GM18870 (cell line): Measurements from ENCODE around the gene OTX2.

Experiments used
- ATAC-seq: cut with Tn5 transposase; IDR thresholded peaks from one replicate; pipeline ENCODE4 v1.9.1; 2021; ENCODE audit warnings: moderate library complexity; ENCODE audit not compliant: unreplicated experiment

The OTX2 gene

DNA sequence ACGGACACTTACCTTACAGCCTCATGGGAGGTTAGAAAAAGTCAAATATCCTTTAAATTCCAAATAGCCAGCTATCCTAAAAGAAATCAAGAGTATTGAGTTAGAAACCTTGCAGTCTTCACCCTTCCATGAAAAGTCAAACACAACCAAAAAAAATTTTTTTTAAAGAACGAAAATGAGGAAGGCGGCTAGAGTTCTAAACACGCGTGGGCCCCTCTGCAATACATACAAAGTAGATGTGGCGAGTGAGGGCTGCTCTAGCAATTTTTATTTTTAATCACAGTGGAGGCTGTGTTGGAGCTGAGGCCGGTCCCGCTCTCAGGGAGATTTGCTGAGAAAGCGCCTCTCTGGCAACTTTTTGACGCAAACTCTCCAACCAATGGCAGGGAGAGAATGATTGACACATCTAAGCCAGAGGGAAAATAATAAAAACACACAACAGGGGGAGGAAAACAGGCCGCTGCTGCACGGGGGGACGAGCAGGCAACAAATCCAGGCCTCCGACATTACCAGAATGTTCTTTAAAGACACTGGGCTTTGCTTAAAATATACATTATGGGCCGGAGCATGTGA is at the start of gene OTX2:
TSS of gene OTX2 (minus strand) at position 333 of the 573 bp plus-strand sequence. CDS start 5,023 bp downstream, outside the sequence.
- ATAC-seq = no peak

DNA sequence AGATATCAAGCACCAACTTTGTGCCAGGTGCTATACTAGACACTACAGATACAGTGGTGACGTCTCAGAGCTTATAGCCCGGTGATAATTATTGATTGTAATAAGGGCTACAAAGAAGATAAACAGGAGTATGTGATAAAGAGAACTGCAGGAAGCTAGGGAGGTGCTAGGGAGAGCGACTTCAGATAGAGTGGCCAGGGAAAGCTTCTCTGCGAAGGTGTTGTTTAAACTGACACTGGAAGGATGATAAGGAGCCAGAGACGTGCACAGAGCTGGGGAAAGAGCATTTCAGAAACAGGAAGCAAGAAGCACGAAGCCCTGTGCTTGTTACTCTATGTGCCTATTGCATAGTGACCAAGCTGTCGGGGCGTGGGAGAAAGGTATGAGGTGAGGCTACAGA is 48.1 kb upstream of the OTX2 start:
- ATAC-seq = no peak

DNA sequence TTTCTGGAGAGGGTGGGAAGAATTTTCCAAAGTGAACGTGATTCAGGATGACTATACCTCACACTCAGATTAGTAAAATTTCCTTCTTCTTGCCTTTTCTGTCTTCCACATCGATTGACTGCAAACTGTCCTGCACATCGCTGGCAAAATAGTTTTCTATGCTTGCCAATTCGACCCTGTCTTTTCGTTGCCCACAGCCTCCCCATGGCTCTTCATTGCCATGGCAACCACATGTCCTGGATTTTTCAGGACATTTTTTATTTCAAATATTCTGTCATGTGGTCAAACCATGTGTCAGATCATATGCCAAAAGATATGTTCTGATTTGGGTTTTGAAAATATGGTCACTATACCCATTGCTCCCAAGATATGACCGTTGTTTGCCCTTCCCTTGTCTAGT is 46.9 kb upstream of the OTX2 start:
- ATAC-seq = no peak

DNA sequence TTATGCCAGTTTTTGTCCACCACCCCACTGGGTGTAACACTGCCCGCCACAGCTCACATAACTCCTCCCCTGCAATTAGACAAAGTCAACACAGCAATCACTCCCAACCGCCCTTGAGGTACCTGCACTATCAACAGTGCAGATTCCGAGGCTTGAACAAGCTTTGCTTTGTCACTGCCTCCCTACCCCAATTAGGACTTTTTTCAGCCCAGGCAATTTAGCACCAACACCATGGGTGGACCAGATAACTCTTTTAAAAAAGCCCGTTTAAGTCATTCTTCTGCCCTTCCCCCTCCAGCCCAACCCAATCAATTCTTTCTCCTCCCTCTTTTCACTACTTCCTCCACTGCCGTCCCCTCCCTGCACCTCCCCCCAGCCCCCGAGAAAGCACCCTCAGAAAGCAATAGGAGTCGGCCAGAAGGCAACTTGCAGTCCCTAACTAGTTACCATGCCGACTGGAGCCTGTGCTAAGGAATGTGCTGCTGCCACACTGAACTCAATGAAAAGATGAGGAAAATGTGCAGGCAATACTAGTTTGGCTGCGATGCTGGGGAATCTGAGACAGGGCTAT is 45.7 kb upstream of the OTX2 start:
- no peak for ATAC-seq

DNA sequence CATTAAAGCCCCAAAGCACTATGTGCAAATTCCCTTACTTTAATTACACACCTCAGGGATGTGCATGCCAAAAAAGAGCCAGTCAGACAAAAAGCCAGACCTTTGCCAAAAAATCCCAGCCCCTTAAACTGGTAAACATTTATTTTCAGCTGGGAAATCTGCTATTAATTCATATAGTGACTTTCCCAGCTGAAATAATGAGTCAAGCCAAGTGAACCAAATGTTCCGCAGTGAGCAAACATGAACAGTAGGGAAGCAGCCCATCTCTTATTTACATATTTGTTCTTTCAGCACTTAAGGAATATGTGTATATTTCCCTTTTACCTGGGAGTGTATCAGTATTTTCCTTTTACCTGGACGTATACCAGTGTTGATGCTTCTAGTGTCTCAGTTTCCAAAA is 44.0 kb upstream of the OTX2 start:
- ATAC-seq = no peak

DNA sequence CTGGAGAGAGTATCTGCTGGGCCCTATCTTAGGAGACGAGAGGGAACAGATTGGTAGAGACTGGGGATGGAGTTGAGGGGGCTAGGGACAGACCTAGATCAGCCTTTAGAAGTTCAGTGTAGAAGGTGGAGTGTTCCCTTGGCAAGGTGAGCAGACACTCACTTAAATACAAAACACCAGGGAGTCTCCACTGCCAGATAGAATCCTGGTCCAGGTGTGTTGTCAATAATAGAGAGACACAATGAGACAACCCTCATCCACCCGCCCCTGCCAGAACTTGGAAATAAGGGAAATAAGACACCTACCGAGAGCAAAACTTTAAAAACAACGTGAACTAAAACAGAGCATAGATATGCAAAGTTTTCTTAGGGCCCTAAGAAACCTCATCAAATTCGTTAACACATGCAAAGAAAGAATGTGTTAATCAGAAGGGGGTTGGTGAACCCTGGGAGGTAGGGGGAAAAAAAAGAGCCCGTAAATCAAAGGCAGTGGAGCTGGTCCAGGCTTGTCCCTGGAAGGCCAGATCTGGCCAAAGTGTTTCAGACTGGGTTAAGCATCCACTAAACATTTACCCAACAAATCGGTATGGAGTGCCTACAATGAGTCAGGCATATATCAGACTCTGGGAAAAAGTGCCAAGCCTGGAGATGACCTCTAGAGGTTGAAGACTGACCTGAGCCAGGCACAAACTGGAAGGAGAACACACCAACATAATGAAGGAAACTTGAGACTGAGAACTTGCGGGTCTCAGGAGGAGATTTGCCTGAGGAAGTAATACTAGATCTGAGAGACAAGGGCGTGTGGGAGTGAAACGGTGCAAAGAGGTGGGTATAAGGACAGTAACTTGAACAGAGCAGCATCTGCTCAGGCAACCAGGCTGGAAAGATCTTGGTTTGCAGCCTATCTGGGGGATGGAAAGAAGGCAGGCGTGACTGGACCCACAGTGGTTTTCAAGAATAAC is 37.0 kb upstream of the OTX2 start:
- no peak for ATAC-seq

DNA sequence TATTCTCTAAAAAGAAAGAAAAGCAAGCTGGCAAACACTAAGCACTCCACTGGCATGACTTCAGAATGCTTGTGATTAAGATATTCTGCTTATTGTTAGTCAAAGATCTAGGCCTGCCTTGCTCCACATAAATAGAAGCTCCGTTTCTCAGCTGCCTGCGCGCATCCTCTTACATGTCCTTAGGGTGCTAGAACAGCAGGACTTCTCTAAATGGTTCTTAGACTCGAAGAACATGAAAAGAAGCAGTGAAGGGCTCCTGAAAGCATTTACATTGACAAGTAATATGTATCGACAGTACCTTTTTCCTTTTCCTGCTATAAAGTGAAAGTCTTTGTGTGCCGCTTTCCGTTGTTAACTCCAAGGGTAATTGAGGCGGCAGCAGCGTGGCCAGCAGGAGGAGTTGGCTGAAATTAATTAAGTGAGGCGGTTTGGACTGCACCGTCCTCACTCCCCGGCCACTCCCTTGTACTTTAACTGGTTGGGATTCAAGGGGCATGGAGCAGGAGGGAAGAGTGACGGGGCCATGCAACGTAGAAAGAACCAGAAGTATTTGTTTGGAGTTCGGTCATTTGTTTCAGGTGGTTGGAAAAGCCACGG is 34.2 kb upstream of the OTX2 start:
- ATAC-seq = no peak

DNA sequence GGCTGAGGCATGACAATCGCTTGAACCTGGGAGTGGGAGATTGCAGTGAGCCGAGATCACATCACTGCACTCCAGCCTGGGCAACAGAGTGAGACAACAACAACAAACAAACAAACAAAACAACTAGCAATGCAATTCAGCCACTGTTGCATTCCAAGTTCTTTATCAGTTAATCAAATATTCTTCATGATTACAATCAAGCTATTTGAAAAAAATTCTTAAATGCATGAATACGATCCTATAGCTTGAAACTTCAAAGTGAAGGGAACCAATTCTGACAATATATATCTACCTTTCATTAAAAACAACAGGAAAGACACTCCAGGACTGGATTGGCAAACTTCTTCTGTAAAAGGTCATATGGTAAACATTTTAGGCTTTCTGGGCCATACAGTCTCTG is 31.3 kb upstream of the OTX2 start:
- ATAC-seq = no peak

DNA sequence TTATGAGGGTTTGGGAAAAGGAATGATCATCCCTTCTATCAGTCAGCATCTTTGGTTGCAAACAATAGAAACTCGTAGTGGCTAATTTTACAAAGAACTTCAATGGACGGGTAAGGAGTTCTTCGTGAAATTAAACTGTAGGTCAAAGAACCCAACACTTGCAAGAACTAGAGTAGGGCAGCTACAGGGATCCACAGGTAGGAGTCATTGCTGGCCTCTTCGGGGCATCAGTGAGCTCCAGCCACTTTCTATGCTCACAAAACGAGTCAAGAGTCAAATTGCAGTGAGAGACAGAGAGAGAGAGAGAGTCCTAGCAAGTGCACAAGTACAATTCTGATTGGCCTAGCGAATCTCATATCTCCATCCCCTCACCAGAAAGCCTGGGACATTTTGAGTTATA is 29.9 kb upstream of the OTX2 start:
- no peak for ATAC-seq

DNA sequence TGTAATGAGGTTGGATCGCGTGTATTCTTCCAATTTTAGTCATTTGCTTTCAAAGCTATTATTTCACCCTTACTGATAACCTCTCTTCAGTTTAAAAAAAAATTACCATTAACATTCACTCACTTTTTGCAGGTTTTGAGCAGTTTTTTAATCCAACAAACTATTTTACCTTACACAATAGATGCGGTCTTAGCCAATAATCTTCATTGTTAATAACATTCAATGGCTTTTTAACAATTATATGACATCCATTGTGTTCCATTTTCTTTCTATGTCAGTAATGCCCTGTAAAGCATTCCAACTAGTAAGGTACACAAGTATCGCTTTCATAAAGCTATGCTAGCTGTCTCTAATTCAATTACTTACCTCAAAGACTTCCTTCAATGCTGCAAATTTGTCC is 18.9 kb upstream of the OTX2 start:
- no peak for ATAC-seq

DNA sequence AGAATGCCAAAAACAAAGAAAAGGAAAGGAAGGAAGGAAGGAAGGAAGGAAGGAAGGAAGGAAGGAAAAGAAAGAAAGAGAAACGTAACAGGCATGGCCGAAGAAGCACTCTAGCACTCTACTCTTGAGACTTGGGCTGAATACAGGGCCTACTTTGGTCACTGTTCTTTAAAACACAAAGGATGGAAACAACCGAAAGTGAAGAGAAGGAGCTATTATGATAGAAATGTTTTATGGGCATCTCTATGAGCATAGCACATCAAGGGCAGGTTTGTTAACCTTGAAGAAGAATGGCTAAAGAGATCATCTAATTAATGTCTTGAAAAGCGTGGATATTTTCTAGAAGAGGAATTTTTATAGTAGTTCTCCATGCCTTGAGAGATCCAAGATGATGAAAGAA is 15.9 kb upstream of the OTX2 start:
- ATAC-seq = no peak

DNA sequence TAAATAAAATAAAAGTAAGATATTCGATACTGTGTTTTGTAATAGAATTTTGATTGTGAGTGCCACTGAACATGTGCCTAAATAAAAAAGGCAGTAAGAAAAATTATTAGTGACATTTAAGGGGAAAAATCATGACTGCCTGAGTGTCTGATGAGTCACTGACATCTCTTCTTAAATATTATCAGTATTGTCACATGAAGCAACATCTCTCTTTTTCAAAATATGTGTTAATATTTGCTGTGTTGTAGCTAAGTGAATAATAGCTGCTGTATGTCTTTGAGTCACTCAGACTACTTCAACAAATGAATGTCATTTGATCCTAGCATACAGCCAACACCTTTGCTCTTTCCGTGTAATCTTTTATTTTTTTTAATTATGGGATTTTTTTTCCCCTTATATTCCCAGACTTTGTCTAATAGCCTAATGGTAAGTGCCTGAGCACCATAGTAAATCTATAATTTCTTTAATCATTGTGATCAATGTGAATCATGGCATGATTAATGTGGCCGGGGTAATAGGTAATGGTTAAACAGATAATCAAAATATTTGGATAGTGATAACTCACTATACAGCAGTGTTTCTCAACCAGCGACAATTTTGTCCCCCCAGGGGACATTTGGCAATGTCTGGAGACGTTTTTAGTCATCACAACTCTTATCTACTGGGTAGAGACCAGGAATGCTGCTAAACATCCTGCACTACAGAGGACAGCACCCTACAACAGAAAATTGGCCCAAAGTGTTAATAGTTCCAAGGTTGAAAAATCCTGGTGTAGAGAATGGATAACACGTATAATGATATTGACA is 11.7 kb upstream of the OTX2 start:
- ATAC-seq = no peak

DNA sequence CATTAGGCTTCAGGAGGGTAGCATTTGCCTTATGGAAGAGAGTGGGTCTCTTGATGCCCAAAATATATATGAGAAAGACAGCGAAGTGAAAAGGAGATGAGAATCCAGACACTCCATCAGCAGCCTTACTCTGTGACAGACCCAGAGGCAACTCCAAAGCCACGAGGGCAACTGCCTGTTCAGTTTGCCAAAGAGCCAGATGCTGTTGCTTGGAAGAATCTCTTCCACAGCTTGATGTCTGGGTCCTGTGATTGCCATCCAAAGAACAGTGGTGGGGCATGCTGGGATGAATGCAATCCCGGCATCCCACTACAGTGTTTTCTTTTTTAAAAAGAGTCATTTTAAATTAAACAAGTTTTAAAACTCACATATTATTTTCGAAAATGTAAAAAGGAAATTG is 10.9 kb upstream of the OTX2 start:
- ATAC-seq = no peak

DNA sequence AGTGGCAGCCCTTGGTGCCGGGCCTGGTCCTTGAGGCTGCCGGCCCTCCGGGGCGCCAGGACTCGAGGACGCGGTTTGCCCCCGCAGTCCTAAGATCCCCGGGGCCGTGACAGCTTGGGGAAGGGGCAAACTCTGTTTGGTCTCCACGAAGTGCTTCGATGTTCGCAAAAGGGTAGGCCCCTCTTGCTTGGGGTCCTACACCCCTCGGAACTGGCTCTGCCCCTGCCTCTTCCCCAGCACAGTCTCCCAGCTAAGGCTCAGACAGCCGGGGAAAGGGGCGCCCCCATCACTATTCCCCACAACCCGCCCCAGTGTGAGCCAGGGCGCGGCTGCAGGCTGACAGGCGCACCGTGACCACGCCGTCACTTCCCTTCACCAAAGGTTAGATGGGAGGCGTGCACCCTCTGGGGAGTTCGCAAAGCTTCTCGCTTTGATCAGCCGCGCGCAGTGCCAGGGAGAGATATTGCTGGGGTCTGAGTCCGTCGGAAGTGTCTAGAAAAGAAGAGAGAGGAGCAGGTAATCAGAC is 7.2 kb upstream of the OTX2 start:
- no peak for ATAC-seq

DNA sequence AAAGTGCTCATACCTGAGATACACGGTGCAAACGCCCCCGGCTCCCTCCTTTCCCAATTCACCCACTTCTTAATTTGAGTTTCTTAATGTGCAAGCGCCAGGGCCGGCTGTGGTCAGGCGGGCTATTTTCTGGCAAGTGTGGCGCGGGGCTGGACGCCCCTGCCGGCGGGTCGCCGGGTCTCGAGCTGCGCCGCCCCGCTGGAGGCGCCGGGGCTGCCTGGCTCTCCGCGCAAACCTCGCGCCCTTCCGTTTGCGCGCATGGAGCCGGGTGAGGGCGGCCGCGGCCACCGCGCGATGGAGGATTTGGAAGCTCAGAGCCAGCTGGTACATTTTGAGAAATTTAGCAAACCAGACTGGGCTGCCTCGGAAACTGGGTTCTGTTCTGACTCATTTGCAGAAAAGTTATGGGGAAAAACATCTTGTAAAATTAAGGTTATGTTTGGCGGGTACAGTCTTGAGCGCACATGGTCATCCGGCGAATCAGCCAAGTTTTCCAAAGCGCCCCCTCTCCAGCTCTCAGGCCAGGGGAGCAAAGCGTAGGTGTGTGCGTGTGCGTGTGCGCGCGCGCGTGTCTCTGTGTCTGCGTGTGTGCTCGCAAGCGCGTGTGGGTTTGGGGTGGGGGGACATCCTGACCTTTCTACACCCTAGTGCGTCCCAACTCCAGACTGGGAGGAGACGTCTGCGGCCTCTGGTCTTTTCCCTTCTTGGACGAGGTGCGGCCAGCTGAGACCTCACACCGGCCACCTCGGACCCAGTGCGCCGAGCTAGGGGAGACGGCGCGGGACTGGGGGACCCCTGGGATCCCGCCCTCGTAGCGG is 6.5 kb upstream of the OTX2 start:
- no peak for ATAC-seq

DNA sequence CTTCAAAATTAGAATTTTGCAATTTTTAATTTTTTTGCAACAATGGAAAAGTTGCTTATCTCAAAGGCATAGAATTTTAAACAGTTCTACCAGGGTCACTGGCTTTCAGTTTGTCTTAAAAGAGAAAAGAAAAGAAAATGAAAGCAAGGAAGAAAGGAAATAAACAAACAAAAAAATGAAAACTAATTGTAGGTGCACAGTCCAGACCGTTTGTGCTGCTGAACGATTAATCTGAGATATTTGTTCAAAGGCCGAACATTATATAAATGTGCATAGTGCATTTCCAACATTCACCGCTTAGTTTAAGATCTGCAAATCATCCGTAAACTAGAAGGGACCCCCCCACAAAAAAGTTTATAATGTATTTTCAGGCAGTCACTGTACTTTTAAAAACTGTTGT is 5.5 kb upstream of the OTX2 start:
- ATAC-seq = no peak

DNA sequence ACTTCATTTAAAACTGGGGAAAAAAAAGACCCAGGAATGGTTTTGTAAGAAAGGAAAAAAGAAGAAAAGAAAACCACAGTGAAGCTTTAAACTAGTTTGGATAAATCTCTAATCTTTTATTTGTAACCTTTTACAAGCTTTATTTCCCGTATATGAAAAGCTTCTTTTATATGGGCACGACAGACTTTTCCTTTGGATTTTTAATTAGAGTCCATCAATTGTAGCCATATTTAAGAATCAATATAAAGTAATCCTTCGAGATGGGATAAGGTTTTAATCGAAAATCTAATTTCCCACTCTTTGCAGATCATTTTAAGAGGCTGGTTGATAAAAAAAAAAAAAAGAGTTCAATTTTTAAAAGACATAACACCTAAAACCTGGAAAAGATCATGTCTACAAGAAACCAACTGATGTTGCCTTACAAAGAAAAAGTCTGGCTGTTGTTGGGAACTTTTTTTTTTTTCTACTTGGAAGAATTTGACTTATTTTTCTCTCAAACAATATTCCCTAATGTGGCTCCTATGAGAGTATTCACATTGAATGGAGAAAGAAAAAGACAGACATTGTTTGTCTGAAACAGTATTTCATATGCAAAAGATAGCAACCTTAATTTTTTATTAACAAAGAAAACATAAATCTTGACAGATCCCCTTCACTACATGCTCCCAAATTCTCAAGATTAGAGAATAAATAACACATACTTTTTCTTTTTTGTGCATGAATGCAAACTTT is 4.9 kb upstream of the OTX2 start:
- ATAC-seq = no peak

DNA sequence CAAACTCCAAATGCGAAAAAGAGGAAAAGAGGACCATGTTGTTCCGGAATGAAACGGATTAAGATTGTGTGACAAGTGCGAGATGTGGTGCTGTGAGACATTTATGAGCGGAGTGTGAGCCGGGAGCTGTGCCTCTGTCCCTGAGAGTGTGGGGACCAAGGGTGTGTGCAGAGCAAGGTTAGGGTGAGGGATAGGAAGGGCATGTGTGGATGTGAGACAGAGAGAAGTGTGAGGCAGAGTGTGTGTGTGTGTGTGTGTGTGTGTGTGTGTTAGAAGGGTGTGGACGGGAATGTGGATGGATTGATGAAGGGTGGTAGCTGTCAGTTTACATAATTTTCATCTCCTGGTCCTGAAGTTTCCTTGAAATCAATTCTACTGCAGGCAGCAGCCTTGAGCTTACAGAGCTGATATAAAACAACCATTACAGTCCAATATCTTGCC is 4.3 kb upstream of the OTX2 start:
- no peak for ATAC-seq

DNA sequence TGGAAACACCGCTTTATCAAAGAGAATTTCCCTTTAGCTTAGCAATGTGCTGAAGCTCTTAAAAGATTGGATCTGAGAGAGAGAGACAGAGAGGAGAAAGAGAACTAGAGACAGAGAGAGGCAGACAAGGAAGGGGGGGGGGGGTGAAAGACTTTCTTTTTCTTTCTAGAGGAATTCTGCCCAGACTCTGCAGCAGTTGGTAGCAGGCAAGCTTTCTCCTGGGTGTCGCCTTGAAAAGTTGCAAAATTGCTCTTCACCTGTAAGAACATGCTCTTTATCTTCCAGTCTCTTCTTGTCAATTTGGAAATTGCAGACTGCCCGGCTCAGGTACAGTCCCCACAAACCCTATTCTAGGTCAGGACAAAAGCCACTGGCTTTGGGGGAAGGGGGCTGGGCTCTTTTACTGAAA is 2.9 kb upstream of the OTX2 start:
- no peak for ATAC-seq
